ENCODE results near the gene GLP1R.
A peak's percentile ranks its signal among the peaks of the same experiment; 100 is the strongest.

The GLP1R gene

GRCh38 chr6:39085129-39085797 lies 36.7 kb downstream of the GLP1R start:
- DNase-seq (ENCODE audit: low read depth in 1 of 2, low spot score in 1 of 2), result no peak

DNA sequence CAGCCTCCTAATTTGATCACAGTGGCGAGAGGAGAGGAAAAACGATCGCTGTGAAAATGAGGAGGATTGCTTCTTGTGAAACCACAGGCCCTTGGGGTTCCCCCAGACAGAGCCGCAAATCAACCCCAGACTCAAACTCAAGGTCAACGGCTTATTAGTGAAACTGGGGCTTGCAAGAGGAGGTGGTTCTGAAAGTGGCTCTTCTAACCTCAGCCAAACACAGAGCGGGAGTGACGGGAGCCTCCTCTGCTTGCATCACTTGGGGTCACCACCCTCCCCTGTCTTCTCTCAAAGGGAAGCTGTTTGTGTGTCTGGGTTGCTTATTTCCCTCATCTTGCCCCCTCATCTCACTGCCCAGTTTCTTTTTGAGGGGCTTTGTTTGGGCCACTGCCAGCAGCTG lies 37.7 kb downstream of the GLP1R start:
- DNase-seq (ENCODE audit: low read depth in 1 of 2, low spot score in 1 of 2), result no peak

DNA sequence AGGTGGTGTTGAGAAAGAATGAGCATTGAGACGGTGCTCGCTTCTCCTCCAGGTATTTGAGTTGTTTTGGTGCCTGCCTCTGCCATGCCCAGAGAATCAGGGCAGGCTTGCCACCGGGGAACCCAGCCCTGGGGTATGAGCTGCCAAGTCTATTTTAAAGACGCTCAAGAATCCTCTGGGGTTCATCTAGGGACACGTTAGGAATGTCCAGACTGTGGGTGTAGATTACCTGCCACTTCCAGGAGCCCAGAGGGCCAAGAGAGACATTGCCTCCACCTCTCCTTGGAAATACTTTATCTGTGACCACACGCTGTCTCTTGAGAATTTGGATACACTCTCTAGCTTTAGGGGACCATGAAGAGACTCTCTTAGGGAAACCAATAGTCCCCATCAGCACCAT lies 38.1 kb downstream of the GLP1R start:
- no peak for DNase-seq (ENCODE audit: low read depth in 1 of 2, low spot score in 1 of 2)

DNA sequence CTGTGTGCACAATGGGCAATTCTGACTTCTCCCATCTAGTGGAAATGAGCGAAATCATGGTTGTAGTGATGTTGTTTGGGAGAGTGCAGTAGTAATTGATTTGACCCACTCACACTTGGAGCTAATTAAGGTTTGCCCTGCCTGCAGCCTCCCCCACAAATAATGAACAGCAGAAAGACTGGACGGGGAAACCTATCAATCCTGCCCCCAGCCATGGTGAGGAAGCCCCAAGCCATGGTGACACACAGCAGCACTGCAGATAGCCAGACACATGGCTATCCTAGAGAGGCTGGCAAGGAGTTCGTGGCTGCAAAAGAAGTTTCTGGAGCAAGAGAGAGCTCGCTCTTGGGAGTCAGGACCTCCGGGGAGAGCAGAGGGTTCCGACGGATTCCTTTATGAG lies 38.6 kb downstream of the GLP1R start:
- DNase-seq (ENCODE audit: low read depth in 1 of 2, low spot score in 1 of 2), result no peak

DNA sequence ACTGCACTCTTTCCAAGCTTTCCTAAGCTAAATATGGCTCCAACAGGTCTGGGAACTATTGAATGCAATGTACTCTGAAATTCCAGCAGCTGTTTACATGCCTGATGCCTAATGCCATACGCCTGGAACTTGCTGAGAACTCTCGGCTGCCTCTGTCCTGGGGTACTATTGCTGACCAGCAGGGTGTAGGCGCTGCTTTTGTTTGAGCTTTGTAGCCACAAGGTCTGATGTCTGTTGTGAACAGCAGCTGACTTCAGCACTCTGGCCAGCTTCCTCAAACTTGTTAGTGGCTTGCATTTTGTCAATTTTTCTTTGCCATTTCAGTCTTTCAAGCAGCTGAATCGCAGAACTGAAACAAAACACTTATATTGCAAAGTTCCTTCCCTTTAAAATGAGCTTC lies 39.8 kb downstream of the GLP1R start:
- DNase-seq (ENCODE audit: low read depth in 1 of 2, low spot score in 1 of 2), result no peak

- DNase-seq (ENCODE audit: low read depth in 1 of 2, low spot score in 1 of 2), result no peak
Measured at GRCh38 chr6:39090036-39090435, 41.5 kb downstream of the GLP1R start.

- DNase-seq (ENCODE audit: low read depth in 1 of 2, low spot score in 1 of 2), result no peak
Measured at GRCh38 chr6:39091220-39091619, 42.6 kb downstream of the GLP1R start.

- DNase-seq (ENCODE audit: low read depth in 1 of 2, low spot score in 1 of 2), result no peak
Measured at GRCh38 chr6:39092124-39092523, 43.5 kb downstream of the GLP1R start.

DNA sequence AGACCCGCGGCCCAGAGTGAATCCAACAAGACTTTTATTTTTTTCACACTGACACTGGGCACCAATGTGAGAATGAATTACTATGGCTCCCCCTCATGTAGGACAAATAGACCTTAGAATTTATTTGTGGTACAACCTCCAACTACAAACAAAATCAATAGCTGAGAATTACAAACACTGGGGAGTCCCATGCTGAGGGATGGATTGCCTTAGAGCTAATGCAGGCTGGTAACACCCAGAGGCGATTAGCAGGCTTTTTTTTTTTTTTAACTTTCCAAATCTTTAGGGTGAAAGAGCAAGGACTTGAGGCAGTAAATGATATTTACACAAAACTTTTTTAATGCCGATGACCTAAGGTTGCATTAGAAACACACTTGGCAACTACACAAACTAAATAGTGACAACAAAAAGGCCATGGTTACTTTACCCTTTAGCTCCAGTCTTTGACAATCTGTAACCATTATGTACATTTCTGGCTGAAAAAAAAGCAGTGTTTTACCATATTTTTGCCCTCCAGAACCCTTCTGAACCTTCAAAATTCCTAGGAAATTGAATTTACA lies 44.6 kb downstream of the GLP1R start:
- DNase-seq (ENCODE audit: low read depth in 1 of 2, low spot score in 1 of 2), result no peak

GRCh38 chr6:39095578-39095977 lies 47.0 kb downstream of the GLP1R start:
- no peak for DNase-seq (ENCODE audit: low read depth in 1 of 2, low spot score in 1 of 2)

- DNase-seq (ENCODE audit: low read depth in 1 of 2, low spot score in 1 of 2), result no peak
Measured at GRCh38 chr6:39100358-39100757, 51.8 kb downstream of the GLP1R start.

DNA sequence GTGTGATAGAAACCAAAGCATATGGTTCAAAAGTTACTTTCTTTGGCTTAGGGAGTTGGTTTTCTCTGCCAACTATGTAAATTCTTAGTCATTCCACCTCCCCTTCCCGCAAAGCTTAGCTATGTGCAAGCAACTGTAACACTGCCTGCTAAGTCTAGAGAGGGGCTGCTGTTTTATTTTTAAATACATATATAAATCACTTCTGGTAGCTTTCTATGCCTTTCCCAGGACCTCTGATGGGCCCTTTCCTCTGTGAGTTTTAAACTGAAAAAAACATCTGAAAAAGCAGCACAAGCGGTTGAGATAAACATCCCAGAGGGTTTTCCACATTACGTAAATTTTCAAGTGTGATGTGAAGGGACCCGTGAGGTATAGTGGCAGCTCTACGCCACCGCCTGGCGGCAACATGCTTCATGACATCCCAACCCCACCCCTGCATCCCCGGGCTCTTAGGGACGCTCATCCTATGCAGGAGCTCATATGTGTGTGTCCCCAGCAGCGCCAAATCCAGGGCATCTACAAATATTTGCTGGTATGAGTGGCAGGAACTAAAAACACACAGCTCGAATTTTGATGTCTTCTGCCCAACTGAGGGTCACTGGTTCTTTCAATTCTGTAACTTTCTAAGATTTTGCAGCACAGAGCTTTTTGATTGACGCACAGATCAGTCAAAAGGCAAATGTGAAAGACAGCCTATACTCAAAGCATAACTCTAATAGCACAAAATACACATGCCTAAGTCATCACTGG lies 53.7 kb downstream of the GLP1R start:
- DNase-seq (ENCODE audit: low read depth in 1 of 2, low spot score in 1 of 2), result no peak

DNA sequence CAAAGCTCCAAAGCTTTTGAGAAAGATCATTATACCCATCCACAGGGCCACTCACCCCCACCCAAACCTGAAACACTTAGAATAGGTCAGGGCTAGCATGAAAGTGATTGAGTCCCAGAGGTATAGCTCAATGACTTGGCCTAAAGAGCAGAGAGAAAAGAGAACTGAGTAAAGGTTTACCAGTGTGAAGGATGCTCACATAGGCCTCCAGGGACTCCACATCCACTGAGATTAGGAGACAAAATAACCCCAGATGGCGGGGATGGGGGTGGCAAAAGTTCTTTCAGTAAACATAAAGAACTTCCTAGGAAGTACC lies 54.2 kb downstream of the GLP1R start:
- DNase-seq (ENCODE audit: low read depth in 1 of 2, low spot score in 1 of 2), result no peak

DNA sequence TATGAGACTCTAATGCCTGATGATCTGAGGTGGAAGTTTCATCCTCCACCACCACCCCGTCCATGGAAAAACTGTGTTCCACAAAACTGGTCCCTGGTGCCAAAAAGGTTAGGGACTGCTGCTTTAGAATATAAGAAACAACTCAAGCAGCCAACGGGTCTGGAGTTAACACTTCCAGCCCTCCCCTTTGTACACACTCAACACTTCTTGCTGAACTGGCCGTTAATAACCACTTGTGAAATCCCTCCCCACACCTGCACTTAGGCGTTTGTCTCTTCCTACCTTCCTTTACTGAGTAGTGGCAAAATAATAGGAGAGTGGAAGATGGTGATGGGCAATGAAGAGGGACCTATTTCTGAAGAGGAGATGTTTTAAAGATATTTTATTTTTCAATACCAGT lies 55.9 kb downstream of the GLP1R start:
- DNase-seq (ENCODE audit: low read depth in 1 of 2, low spot score in 1 of 2), result no peak

DNA sequence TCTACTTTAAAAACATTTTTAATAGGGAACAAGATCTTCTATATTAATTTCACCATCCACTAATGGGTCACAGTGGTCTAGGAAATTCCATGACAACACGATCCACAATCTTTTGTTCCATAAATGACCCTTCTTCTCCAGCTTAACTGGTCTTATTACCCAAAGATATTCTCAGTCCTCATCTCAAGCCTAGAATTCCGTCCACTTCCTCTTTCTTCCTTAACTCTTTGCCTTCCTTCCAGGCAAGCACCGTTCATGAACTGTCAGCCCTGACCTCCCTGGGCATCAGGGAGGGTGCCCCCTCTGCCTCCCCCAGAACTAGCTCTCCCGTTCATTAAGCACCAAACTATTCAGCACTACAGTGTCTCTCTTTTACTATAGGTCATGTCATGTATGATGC lies 58.5 kb downstream of the GLP1R start:
- DNase-seq (ENCODE audit: low read depth in 1 of 2, low spot score in 1 of 2), result no peak

GRCh38 chr6:39107641-39108040 lies 59.1 kb downstream of the GLP1R start:
- DNase-seq (ENCODE audit: low read depth in 1 of 2, low spot score in 1 of 2), result no peak

DNA sequence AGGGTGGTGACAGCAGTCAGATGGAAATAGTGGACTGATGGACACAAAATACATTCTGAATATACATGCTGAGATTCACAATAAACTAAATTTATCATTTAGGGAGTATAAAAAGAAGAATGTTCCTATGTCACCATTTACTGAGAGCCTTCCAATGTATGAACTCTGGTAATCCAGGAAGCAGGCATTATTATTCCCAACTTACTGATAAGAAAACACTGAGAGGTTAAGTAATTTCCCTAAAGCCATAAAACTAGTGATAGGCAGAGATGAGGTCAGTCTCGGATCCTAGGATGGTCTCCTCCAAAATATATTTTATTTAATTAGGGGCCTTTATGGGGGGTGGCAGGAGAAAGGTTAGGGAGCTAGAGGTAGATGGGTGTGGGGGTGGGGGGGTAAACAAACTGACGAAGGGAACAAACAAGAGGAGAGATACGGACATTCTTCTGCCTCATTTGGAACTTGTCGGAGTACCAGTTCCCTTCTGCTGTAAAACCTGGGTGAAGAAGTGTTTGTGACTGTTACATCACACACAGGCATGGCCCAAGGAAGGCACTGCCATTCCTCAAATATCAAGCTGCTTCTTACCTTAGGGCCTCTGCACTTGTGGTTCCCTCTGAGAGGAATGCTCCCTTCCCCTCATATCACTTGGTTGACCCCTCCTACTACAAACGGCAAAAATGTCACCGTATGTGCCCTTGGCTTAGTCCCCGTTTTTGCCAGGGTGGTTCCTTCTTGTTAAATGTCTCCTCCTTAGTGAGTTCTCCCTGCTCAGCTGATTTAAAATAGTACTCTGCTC lies 59.7 kb downstream of the GLP1R start:
- DNase-seq (ENCODE audit: low read depth in 1 of 2, low spot score in 1 of 2), result no peak

- peak in 1 of 2 donors; percentile 10 for DNase-seq (ENCODE audit: low read depth in 1 of 2, low spot score in 1 of 2)
Measured at GRCh38 chr6:39111280-39111679, 62.7 kb downstream of the GLP1R start.

- no peak for DNase-seq (ENCODE audit: low read depth in 1 of 2, low spot score in 1 of 2)
Measured at GRCh38 chr6:39113788-39114187, 65.2 kb downstream of the GLP1R start.

GRCh38 chr6:39114388-39114703 lies 65.8 kb downstream of the GLP1R start:
- DNase-seq (ENCODE audit: low read depth in 1 of 2, low spot score in 1 of 2), result no peak

DNA sequence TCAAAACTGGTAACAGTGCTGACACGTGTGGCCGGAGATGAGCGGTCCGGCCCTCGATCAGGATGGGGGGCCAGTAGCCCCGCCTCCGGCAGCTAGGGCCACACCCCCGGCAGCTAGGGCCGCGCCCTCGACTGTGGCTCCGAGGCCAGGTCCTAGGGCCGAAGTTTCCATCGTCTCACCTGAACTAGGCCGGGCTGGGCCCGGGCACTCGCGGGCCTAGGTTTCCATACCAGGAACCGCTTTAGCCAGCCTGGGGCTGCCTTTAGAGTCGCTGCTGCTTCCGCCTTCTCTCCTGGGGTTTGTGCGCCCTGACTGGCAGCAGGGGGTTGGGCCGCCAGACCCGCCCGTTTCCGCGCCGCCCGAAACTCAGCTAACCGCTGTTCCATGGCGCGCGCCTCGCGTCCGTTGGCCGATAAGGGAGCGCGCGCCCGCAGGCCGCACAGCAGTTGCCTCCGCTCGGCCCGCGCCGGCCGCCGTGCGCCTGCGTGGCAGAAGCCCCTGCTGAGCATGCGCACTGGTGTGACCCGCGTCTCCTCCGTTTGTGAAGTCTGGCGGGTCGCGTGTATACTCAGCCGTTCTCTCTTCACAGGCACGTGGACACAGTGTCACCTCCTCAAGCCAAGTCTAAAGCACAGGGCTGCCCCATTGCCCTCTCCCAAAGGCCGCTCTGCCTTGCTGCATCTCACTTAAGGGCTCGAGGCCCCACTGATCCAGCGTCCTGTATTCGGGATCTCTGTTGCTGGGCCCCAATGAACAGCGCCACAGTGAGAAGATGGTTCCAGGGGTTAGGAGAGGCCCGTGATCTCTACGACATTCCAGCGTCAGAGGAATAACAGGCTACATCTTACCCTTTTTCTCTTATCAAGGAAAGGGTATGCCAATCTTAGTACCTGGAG lies 66.4 kb downstream of the GLP1R start, which contains the start of gene SAYSD1:
TSS of gene SAYSD1 (minus strand) at position 483 of the 896 bp plus-strand sequence. CDS start at position 386, 97 bp downstream.
- DNase-seq (ENCODE audit: low read depth in 1 of 2, low spot score in 1 of 2), result peak; percentile 87 to 92

Data from activated CD4-positive, alpha-beta T cell treated with anti-CD3 and anti-CD28 coated beads, Interleukin-2, amount 50 U/mL, for 24 hours (primary cell).